ENCODE results near the gene ATG10. TPM values are rescaled to one million over a fixed set of nuclear protein-coding genes. Genes with fewer than 3 reads are reported as not detected.

ATG10 gene
- total RNA-seq, 1 donor from 2014 or later = 4.3 TPM

DNA sequence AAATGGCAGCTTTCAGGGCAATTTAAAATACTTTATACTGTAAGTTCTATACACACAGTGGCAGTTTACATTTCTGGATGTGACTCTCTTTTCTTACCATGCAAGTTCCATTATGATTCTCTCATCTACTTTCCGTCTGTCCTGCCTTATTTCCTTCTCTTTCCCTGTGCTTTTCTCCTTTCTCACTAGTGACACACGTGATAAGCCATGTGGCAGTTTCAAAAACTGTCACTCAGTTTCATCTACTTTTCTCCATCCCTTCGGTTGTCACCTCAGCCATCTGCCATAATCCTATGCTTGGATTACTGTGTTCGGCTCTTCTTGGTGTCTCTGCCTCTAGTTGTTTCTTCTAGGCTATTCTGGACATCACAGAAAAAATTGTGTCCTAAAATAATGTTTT lies 46.8 kb upstream of the ATG10 start:
- Histone ChIP-seq H3K9me3 (ENCODE audit: insufficient read depth, low read depth, low read length) (no peaks in the 10 kb centered on the region), H3K4me1 (ENCODE audit: insufficient read depth, low read length) (no peaks in the 10 kb centered on the region), H3K4me3 (ENCODE audit: insufficient read depth, low read depth, low read length) (no peak overlapping the region), H4K20me1 (ENCODE audit: insufficient read depth, low read length) (no peaks in the 10 kb centered on the region), H3K27ac (ENCODE audit: low read depth, low read length) (no peak overlapping the region), H2AFZ (ENCODE audit: low read depth, low read length) (no peak overlapping the region), H3K4me2 (ENCODE audit: low read length) (no peak overlapping the region), H3K9ac (ENCODE audit: low read length) (no peak overlapping the region), H3K27me3 (ENCODE audit: insufficient read depth, low read length) (peaks cover 2% of the 10 kb centered on the region), H3K36me3 (ENCODE audit: insufficient read depth, low read length) (no peaks in the 10 kb centered on the region), H3K79me2 (ENCODE audit: insufficient read depth, low read length) (no peaks in the 10 kb centered on the region)
- Mint-ChIP-seq H3K9me3 (ENCODE audit: unreplicated experiment) (peaks cover 3% of the 10 kb centered on the region), H3K36me3 (ENCODE audit: low read depth, unreplicated experiment) (no peaks in the 10 kb centered on the region), H3K27me3 (ENCODE audit: low read depth, unreplicated experiment) (peaks cover 3% of the 10 kb centered on the region), H3K4me3 (ENCODE audit: unreplicated experiment) (no peak overlapping the region), H3K27ac (ENCODE audit: unreplicated experiment) (no peak overlapping the region), H3K4me1 (ENCODE audit: low read depth, unreplicated experiment) (no peaks in the 10 kb centered on the region)
- DNase-seq (ENCODE audit: low read depth) (no peak), FAIRE-seq (no peak)
- TF ChIP-seq, protein P1, sequence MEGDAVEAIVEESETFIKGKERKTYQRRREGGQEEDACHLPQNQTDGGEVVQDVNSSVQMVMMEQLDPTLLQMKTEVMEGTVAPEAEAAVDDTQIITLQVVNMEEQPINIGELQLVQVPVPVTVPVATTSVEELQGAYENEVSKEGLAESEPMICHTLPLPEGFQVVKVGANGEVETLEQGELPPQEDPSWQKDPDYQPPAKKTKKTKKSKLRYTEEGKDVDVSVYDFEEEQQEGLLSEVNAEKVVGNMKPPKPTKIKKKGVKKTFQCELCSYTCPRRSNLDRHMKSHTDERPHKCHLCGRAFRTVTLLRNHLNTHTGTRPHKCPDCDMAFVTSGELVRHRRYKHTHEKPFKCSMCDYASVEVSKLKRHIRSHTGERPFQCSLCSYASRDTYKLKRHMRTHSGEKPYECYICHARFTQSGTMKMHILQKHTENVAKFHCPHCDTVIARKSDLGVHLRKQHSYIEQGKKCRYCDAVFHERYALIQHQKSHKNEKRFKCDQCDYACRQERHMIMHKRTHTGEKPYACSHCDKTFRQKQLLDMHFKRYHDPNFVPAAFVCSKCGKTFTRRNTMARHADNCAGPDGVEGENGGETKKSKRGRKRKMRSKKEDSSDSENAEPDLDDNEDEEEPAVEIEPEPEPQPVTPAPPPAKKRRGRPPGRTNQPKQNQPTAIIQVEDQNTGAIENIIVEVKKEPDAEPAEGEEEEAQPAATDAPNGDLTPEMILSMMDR (IDR thresholded peaks at IDR 0.05; ENCODE audit: insufficient read depth, low read depth, low read length) = no peak
- no peak for TF ChIP-seq EZH2 (IDR thresholded peaks at IDR 0.05; ENCODE audit: insufficient read depth, low read length)

- H3K4me2 ChIP-seq (ENCODE audit: low read length) = no peak overlapping the region
- H3K9me3 Mint-ChIP-seq (ENCODE audit: unreplicated experiment) = peaks cover 3% of the 10 kb centered on the region
- no peaks in the 10 kb centered on the region for H3K79me2 ChIP-seq (ENCODE audit: insufficient read depth, low read length)
- DNase-seq (ENCODE audit: low read depth) (no peak), FAIRE-seq (no peak)
- H3K9me3 ChIP-seq (ENCODE audit: insufficient read depth, low read depth, low read length) = no peaks in the 10 kb centered on the region
- H3K27me3 Mint-ChIP-seq (ENCODE audit: low read depth, unreplicated experiment) = peaks cover 3% of the 10 kb centered on the region
- no peak overlapping the region for H3K27ac Mint-ChIP-seq (ENCODE audit: unreplicated experiment)
- no peak overlapping the region for H3K9ac ChIP-seq (ENCODE audit: low read length)
- H3K4me3 Mint-ChIP-seq (ENCODE audit: unreplicated experiment) = no peak overlapping the region
- no peak for TF ChIP-seq EZH2 (IDR thresholded peaks at IDR 0.05; ENCODE audit: insufficient read depth, low read length)
- TF ChIP-seq, protein P1 (IDR thresholded peaks at IDR 0.05; ENCODE audit: insufficient read depth, low read depth, low read length) = no peak
- no peaks in the 10 kb centered on the region for H4K20me1 ChIP-seq (ENCODE audit: insufficient read depth, low read length)
- no peaks in the 10 kb centered on the region for H3K4me1 ChIP-seq (ENCODE audit: insufficient read depth, low read length)
- H3K36me3 Mint-ChIP-seq (ENCODE audit: low read depth, unreplicated experiment) = no peaks in the 10 kb centered on the region
- no peak overlapping the region for H3K27ac ChIP-seq (ENCODE audit: low read depth, low read length)
- no peaks in the 10 kb centered on the region for H3K4me1 Mint-ChIP-seq (ENCODE audit: low read depth, unreplicated experiment)
- no peaks in the 10 kb centered on the region for H3K36me3 ChIP-seq (ENCODE audit: insufficient read depth, low read length)
- H3K27me3 ChIP-seq (ENCODE audit: insufficient read depth, low read length) = peaks cover 2% of the 10 kb centered on the region
- no peak overlapping the region for H2AFZ ChIP-seq (ENCODE audit: low read depth, low read length)
- no peak overlapping the region for H3K4me3 ChIP-seq (ENCODE audit: insufficient read depth, low read depth, low read length)
Measured at GRCh38 chr5:81925981-81926380, 45.8 kb upstream of the ATG10 start.

DNA sequence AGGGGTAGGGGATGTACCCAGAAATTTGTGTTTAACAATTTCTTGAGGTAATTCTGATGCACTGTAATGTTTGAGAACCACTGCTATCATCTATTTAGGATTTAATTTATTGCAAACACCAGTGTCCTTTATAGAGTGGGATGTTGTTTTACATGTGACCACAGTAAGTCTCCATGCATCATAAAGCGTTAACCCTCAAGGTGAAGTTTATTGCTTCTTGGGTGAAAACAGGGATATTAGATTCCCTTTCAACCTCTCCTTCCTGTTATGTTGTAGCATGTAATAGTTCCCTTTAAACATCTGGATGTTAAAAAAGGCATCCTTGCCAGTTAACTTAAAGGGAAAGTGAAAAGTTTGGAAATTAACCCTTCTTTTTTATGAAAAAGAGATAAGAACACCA lies 35.8 kb upstream of the ATG10 start:
- Histone ChIP-seq H3K4me3 (ENCODE audit: insufficient read depth, low read depth, low read length) (no peak overlapping the region), H4K20me1 (ENCODE audit: insufficient read depth, low read length) (no peaks in the 10 kb centered on the region), H3K27me3 (ENCODE audit: insufficient read depth, low read length) (no peaks in the 10 kb centered on the region), H3K4me1 (ENCODE audit: insufficient read depth, low read length) (no peaks in the 10 kb centered on the region), H3K27ac (ENCODE audit: low read depth, low read length) (no peak overlapping the region), H3K79me2 (ENCODE audit: insufficient read depth, low read length) (no peaks in the 10 kb centered on the region), H2AFZ (ENCODE audit: low read depth, low read length) (no peak overlapping the region), H3K9ac (ENCODE audit: low read length) (no peak overlapping the region), H3K4me2 (ENCODE audit: low read length) (no peak overlapping the region), H3K36me3 (ENCODE audit: insufficient read depth, low read length) (no peaks in the 10 kb centered on the region), H3K9me3 (ENCODE audit: insufficient read depth, low read depth, low read length) (no peaks in the 10 kb centered on the region)
- Mint-ChIP-seq H3K36me3 (ENCODE audit: low read depth, unreplicated experiment) (no peaks in the 10 kb centered on the region), H3K27me3 (ENCODE audit: low read depth, unreplicated experiment) (no peaks in the 10 kb centered on the region), H3K4me3 (ENCODE audit: unreplicated experiment) (no peak overlapping the region), H3K9me3 (ENCODE audit: unreplicated experiment) (peaks cover 3% of the 10 kb centered on the region), H3K27ac (ENCODE audit: unreplicated experiment) (no peak overlapping the region), H3K4me1 (ENCODE audit: low read depth, unreplicated experiment) (no peaks in the 10 kb centered on the region)
- TF ChIP-seq, protein P1 (IDR thresholded peaks at IDR 0.05; ENCODE audit: insufficient read depth, low read depth, low read length) = no peak
- TF ChIP-seq EZH2 (IDR thresholded peaks at IDR 0.05; ENCODE audit: insufficient read depth, low read length) = no peak
- no peak for DNase-seq (ENCODE audit: low read depth)
- FAIRE-seq = no peak

All from astrocyte (in vitro differentiated cells and primary cell).